Neural cell (in vitro differentiated cells): ENCODE measurements around the gene TUBB1.

Source experiments
- CTCF ChIP-seq: fragments of 450-650 bp; IDR thresholded peaks from 2 replicates; pipeline ENCODE4 v1.5.1; 2014; ENCODE audit warnings: antibody characterized with exemption, mild to moderate bottlenecking, moderate library complexity; ENCODE audit not compliant: poor library complexity, severe bottlenecking
- EZH2 ChIP-seq: fragments of 200-600, 300-800 bp; shearing (Covaris generic), sonication (generic); IDR thresholded peaks from 2 replicates; pipeline ENCODE4 v1.6.1; 2014; ENCODE audit warnings: antibody characterized with exemption, low read length, borderline replicate concordance, mild to moderate bottlenecking; ENCODE audit not compliant: insufficient read depth, poor library complexity, severe bottlenecking

- TF ChIP-seq CTCF (no peak), EZH2 (no peak)
Measured at GRCh38 chr20:58995461-58996225, 23.6 kb upstream of the TUBB1 start.
